ENCODE measurements around the gene PLPP1.

Gene PLPP1

GRCh38 chr5:55441954-55442353 is 92.8 kb downstream of the PLPP1 start:
- DNase-seq: no peak

DNA sequence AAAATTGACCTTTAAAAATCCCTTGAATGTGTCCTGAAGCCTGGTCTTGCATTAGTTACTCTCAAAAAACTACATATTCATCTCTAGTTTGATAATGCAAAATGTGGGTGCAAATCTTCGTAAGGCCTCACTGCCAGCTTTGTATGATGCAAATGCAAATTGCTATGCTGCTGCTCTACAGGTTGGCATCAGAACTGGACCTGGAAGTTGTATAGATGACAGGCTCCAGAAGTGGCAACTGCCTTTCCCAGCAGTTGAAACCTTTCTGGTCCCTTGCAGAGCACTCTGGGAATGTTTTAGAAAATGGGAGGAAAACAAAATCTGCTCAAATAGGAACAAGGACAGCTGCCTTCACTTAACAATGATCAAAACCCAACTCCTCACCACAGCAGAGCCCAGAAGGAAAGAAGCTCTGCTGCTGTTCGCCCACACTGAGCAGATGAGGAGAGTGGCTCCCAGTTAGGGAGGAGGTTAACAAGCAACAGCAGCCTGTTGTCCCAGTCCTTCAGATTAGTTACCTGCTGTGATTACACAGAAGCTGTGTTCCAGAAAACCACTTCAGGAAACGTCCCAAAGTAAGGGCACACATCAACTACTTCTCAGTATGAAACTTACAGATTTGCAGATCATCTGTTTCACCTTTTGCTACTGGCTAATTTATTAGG is 93.5 kb downstream of the PLPP1 start:
- no peak for DNase-seq

- no peak for DNase-seq
Measured at GRCh38 chr5:55440188-55440646, 94.5 kb downstream of the PLPP1 start.

GRCh38 chr5:55438998-55439397 is 95.8 kb downstream of the PLPP1 start:
- no peak for DNase-seq

DNA sequence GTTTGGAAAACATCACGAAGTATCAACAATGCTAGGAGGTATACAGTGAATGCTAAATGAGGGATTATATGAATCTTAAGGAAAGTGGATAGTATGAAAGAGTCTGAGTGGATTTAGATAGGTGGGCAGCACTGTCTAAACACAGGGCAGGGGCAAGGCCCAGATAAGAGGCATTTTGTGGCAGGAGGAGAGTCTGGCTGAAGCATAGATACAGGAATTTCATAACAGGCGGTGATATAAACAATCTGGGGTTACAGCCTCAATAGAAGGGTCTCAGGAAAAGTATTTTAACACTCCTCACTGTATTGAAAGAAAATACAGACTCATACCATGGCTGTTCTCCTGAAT is 96.9 kb downstream of the PLPP1 start:
- DNase-seq: no peak

DNA sequence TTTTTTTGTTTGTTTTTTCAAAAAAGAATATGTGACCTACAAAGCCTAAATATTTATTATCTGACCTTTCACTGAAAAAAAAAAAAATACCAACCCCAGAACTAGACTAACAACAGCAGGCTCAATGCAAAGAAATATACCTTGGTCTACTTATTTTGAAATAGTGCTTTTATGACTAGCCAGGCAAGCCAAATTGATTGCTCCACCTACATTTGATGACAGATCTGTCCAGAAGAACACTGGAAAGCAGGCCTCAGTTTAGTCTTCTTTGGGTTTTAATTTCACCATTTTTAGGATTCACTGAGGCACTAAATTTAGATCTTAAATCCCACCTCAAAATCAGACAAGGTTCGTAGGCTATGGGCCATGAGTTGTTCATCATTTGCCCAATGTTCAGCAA is 97.3 kb downstream of the PLPP1 start:
- no peak for DNase-seq

- no peak for DNase-seq
Measured at GRCh38 chr5:55432549-55432948, 102.2 kb downstream of the PLPP1 start.

DNA sequence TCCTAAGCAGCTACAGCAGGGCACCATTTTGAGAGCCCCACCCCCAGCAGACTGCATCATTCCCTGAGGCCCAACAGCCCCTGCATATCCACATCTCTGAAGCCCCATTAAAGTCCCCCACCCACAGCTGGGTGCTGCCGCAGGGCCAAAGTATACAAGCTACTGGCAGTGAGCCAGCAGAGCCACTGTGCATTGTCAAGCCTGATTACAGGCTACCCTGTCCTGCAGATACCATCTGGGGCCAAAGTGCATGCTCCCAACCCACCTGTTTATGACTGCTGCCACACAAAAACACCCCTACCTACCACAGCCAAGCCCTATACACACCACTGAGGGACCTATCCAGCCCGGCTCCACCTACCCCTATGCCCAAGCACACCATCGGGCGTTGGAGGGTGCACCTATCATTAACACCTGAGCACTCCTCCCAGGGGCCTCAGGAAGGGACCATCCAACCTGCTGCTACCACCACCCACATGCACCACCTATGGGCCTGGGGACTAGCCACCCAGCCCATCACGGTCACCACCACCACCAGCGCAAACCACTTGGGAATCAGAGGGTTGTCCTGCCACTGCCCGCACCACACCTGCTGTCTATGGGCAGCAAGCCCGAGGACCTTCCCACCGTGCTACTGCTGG is 105.0 kb downstream of the PLPP1 start:
- no peak for DNase-seq

DNA sequence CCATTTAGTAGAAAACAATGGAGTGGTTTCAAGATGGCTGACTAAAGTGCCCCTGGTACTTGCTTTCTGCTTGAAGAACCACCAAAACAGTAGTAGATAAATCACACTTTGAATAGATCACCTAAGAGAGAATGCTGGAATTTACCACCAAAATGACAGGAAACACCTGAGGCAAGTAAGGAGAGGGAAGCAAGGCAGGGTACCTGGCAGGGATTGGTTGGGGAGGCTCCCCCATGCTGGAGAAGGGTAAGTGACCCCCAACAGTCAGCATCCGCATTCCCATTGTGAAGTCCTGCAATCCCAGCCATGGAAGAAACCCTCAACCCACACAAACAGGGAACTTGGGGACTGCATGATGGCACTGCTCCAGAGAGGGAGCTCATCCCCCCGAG is 105.5 kb downstream of the PLPP1 start:
- no peak for DNase-seq

- no peak for DNase-seq
Measured at GRCh38 chr5:55427157-55427556, 107.6 kb downstream of the PLPP1 start.

- DNase-seq: no peak
Measured at GRCh38 chr5:55426455-55426854, 108.3 kb downstream of the PLPP1 start.

DNA sequence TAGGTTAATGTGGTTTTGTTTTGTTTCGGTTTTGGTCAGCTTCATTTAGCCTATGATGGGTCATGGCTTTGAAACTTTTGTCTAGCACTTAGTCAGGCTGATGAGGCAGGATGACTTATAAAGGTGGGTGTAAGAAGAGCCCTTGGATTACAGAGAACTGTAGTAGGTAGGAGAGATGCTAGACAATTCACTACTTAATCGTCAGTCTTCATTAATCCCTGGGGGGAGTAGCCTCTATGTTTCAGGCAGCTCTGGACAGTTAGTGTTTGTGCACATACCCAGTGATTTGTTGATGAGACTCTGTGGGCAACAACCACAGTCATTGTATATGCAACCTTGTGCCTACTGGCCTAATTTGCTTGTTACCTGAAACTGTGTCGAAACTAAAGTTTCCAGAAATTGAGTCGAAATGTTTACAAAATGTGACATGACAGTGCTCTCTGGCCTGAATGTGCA is 113.7 kb downstream of the PLPP1 start:
- DNase-seq: no peak

- DNase-seq: no peak
Measured at GRCh38 chr5:55418994-55419968, 115.5 kb downstream of the PLPP1 start.

DNA sequence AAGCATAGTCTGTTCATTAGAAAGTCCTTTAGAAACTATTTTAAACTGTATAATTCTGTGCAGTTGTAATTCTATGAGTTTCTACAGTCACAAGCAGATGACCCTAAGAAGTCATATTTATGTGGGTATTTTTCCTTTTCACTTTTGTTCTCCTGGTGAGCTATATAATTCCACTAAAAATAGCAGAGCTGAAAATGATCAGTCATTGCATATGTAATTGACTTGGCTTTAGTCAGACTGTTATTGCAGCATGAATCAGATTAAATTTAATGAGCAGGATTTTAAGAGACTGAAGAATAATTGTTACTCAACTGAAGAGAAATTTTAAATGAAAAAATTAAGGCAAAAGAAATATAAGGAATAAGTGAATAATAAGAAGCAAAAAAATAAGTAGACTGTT is 118.5 kb downstream of the PLPP1 start:
- DNase-seq: no peak

GRCh38 chr5:55415071-55415470 is 119.7 kb downstream of the PLPP1 start:
- DNase-seq: no peak

GRCh38 chr5:55413644-55414043 is 121.1 kb downstream of the PLPP1 start:
- DNase-seq: no peak

GRCh38 chr5:55411876-55412275 is 122.9 kb downstream of the PLPP1 start:
- DNase-seq: no peak

DNA sequence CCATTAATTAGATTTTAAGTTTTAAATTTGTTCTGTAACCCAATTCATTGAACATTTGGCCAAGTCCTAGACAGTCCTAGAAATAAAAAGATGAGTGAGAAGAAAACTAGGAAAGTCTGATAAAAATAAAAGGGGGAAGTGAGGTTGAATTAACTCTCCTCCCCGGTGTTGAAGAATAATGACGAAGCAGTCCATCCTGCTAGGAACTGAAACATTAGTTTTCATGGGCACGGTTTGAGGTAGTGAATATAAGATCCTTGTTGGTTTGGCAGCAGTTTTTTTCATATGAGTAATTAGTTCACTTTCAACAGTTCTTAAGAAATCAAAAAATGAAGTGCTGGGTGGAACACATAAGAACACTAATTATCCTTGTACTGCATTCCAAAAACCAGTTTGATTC is 123.9 kb downstream of the PLPP1 start:
- no peak for DNase-seq

GRCh38 chr5:55409775-55410174 is 125.0 kb downstream of the PLPP1 start:
- no peak for DNase-seq

GRCh38 chr5:55407984-55408383 is 126.8 kb downstream of the PLPP1 start:
- DNase-seq: no peak

DNA sequence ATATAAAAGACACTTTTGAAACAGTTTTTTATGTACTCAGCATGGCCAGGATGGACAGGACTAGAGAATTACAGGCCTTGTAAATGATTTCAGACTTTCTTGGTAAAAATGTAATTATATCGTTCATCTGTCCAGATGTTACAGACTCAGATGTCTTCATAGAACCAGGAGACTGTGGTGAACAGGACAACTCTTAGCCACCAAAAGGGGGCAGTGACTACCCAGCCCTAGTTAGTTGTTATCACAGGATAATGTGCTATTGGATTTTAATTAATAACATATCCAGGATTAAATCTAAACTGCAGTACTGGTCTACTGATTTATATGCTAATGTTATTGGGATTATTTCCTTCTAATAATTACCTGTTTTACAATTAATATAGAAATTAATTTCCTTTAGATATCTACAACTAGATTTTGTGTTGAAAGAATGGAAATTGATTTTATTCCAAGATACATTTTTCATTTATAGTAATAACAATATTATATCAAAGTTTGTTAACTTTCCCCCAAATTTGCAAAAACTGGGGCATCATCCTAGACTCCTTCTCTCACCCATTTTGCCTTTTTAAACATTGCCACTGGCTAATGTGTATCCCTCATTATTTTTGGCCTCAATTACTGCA is 127.6 kb downstream of the PLPP1 start:
- peak in 1 of 2 experiments; percentile 54 for DNase-seq

- no peak for DNase-seq
Measured at GRCh38 chr5:55406292-55406691, 128.5 kb downstream of the PLPP1 start.

- DNase-seq: no peak
Measured at GRCh38 chr5:55402199-55402598, 132.6 kb downstream of the PLPP1 start.

All from SW 1271 (cell line).